GM12878 (cell line): ENCODE data around the gene MYBBP1A. TPM values are rescaled to one million over a fixed set of nuclear protein-coding genes. Genes with fewer than 3 reads are reported as not detected.

Source experiments
- BACH1 ChIP-seq: fragments of 450-650 bp; IDR thresholded peaks from 2 replicates; pipeline ENCODE4 v1.6.1; 2017; ENCODE audit warnings: mild to moderate bottlenecking, borderline replicate concordance
- CEBPB ChIP-seq, 2 experiments: fragments of 150-350 bp in 1 of 2; IDR thresholded peaks; 2 replicates each; pipeline ENCODE4 v1.6.1; 2012 to 2014; ENCODE audit warnings: low read depth in 2 of 2, low read length in 2 of 2, borderline replicate concordance in 1 of 2, inconsistent platforms in 1 of 2
- EED ChIP-seq: sonication (generic); IDR thresholded peaks from 2 replicates; pipeline ENCODE4 v1.6.1; 2016; ENCODE audit warnings: antibody characterized with exemption, low read depth
- EZH2 ChIP-seq: IDR thresholded peaks from 2 replicates; pipeline ENCODE4 v1.6.1; 2012; ENCODE audit warnings: low read depth, mild to moderate bottlenecking, control low read depth, inconsistent platforms, low read length, borderline replicate concordance; ENCODE audit not compliant: control insufficient read depth
- HDAC2 ChIP-seq: fragments of 200-600 bp; sonication (generic); IDR thresholded peaks from 2 replicates; pipeline ENCODE4 v1.6.1; 2017
- MYB ChIP-seq: fragments of 150-350 bp; IDR thresholded peaks from 2 replicates; pipeline ENCODE4 v1.6.1; 2014; ENCODE audit warnings: mild to moderate bottlenecking, low read depth, low read length, borderline replicate concordance
- SMAD1 ChIP-seq: fragments of 450-650 bp; IDR thresholded peaks from 2 replicates; pipeline ENCODE4 v1.6.1; 2018; ENCODE audit warnings: mild to moderate bottlenecking, low read depth; ENCODE audit not compliant: partially characterized antibody
- YY1 ChIP-seq: IDR thresholded peaks from 2 replicates; pipeline ENCODE4 v1.6.1; 2011; ENCODE audit warnings: low read depth, mild to moderate bottlenecking, low read length
- ZBED1 ChIP-seq: IDR thresholded peaks from 2 replicates; pipeline ENCODE4 v1.6.1; 2016; ENCODE audit warnings: borderline replicate concordance
- polyA plus RNA-seq, 11 experiments: library from polyadenylated mRNA; depleted of rRNA in 4 of 11; unstranded in 6 of 11; stranded (reverse) in 5 of 11; fragments of >200 nt; fragmentation: Nextera tagmentation in 4 of 11; fragmentation: Illumina TruSeq in 1 of 11; extraction: Ambion mirVana in 4 of 11; extraction: Trizol in 1 of 11; gene quantifications; 1 replicate in 1 of 11; 2 replicates in 10 of 11; pipeline versions ENCODE4 v1.2.1 to v1.2.3, GENCODE V29; 2011 to 2016; ENCODE audit warnings: inconsistent platforms in 2 of 11, missing spikeins in 2 of 11, low read depth in 1 of 11
- total RNA-seq, 4 experiments: library from RNA; depleted of rRNA in 3 of 4; stranded (reverse); fragments of >200 nt in 3 of 4; fragmentation: Illumina TruSeq in 1 of 4; extraction: Trizol in 1 of 4; gene quantifications; 2 replicates each; pipeline versions ENCODE4 v1.2.1 to v1.2.3, GENCODE V29; 2013 to 2021
- TF ChIP-seq, protein P1 (sequence below): IDR thresholded peaks from 2 replicates; pipeline ENCODE4 v1.6.1; 2011; ENCODE audit warnings: mild to moderate bottlenecking, low read depth, low read length, moderate library complexity; ENCODE audit not compliant: insufficient replicate concordance
- TF ChIP-seq, protein P2 (sequence below): fragments of 450-650 bp; IDR thresholded peaks from 2 replicates; pipeline ENCODE4 v1.6.1; 2017; ENCODE audit warnings: mild to moderate bottlenecking, moderate library complexity
- TF ChIP-seq, protein P3 (sequence below): fragments of 450-650 bp; IDR thresholded peaks from 2 replicates; pipeline ENCODE4 v1.6.1; 2017; ENCODE audit warnings: borderline replicate concordance

The MYBBP1A gene
- total and polyA plus RNA-seq, 10 of the 15 experiments (the other 5 are each of a cell fraction or from before 2014, with no cell fraction given): 2.5 to 121 (median 71.6) TPM

DNA sequence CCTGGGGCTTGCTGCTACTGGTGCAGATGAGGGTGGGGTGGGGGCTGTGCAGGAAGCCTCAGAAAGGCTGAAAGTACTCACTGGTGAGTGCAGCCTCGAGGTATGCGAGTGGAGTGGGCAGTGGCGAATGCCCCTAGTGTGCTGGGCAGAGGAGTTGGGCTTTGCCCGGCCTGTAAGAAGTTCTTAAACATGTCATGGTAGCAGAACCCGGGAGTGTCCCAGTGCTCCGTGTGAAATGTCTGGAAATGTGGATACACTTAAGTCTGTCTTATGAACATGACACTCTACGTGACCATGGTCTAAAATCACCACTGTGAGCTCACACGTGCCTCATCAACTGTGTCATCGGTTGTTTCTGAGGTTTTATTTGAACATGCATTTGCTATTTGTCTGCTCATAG is 30.9 kb upstream of the MYBBP1A start (continued):
- no peak for TF ChIP-seq CEBPB (IDR thresholded peaks at IDR 0.05; ENCODE audit: borderline replicate concordance in 1 of 2, low read depth in 2 of 2, low read length in 2 of 2)
- TF ChIP-seq MYB: no peak
- no peak for TF ChIP-seq EED
- TF ChIP-seq, protein P1, sequence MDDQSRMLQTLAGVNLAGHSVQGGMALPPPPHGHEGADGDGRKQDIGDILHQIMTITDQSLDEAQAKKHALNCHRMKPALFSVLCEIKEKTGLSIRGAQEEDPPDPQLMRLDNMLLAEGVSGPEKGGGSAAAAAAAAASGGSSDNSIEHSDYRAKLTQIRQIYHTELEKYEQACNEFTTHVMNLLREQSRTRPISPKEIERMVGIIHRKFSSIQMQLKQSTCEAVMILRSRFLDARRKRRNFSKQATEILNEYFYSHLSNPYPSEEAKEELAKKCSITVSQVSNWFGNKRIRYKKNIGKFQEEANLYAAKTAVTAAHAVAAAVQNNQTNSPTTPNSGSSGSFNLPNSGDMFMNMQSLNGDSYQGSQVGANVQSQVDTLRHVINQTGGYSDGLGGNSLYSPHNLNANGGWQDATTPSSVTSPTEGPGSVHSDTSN: no peak
- TF ChIP-seq BACH1: no peak
- no peak for TF ChIP-seq HDAC2
- TF ChIP-seq, protein P2, sequence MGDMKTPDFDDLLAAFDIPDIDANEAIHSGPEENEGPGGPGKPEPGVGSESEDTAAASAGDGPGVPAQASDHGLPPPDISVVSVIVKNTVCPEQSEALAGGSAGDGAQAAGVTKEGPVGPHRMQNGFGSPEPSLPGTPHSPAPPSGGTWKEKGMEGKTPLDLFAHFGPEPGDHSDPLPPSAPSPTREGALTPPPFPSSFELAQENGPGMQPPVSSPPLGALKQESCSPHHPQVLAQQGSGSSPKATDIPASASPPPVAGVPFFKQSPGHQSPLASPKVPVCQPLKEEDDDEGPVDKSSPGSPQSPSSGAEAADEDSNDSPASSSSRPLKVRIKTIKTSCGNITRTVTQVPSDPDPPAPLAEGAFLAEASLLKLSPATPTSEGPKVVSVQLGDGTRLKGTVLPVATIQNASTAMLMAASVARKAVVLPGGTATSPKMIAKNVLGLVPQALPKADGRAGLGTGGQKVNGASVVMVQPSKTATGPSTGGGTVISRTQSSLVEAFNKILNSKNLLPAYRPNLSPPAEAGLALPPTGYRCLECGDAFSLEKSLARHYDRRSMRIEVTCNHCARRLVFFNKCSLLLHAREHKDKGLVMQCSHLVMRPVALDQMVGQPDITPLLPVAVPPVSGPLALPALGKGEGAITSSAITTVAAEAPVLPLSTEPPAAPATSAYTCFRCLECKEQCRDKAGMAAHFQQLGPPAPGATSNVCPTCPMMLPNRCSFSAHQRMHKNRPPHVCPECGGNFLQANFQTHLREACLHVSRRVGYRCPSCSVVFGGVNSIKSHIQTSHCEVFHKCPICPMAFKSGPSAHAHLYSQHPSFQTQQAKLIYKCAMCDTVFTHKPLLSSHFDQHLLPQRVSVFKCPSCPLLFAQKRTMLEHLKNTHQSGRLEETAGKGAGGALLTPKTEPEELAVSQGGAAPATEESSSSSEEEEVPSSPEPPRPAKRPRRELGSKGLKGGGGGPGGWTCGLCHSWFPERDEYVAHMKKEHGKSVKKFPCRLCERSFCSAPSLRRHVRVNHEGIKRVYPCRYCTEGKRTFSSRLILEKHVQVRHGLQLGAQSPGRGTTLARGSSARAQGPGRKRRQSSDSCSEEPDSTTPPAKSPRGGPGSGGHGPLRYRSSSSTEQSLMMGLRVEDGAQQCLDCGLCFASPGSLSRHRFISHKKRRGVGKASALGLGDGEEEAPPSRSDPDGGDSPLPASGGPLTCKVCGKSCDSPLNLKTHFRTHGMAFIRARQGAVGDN: no peak
- TF ChIP-seq, protein P3, sequence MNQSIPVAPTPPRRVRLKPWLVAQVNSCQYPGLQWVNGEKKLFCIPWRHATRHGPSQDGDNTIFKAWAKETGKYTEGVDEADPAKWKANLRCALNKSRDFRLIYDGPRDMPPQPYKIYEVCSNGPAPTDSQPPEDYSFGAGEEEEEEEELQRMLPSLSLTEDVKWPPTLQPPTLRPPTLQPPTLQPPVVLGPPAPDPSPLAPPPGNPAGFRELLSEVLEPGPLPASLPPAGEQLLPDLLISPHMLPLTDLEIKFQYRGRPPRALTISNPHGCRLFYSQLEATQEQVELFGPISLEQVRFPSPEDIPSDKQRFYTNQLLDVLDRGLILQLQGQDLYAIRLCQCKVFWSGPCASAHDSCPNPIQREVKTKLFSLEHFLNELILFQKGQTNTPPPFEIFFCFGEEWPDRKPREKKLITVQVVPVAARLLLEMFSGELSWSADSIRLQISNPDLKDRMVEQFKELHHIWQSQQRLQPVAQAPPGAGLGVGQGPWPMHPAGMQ: no peak
- no peak for TF ChIP-seq YY1
- TF ChIP-seq EZH2: no peak
- TF ChIP-seq ZBED1: no peak
- TF ChIP-seq SMAD1: no peak
